Measurements from ENCODE around the gene TARS3.
"Not testable (repeated sequence)": the region's sequence is repeated elsewhere in the genome, so short reads cannot be mapped to it uniquely, and the experiment has no call there.

TARS3 gene

DNA sequence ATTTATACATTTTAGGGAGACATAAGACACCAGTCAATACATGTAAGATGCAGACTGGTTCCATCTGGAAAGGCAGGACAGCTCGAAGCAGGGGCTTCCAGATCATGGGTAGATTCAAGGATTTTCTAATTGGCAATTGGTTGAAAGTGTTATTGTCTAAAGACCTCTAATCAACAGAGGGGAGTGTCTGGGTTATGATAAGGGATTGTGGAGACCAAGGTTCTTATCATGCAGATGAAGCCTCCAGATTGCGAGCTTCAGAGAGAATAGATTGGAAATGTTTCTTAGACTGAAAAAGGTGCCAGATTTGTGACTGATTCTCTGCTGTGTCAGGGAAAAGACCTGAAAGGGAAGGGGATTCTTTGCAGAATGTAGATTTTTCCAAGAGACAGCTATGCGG, 87.2 kb downstream of the TARS3 start:
- H3K9ac ChIP-seq (ENCODE audit: low read length) = no peak overlapping the region
- H3K36me3 ChIP-seq (ENCODE audit: control insufficient read depth, low read depth, low read length) = peaks cover 4% of the 10 kb centered on the region
- no peaks in the 10 kb centered on the region for H3K4me1 ChIP-seq (ENCODE audit: control insufficient read depth, low read depth, low read length)
- no peaks in the 10 kb centered on the region for H3K9me3 ChIP-seq (ENCODE audit: control insufficient read depth, low read depth, low read length)
- H3K27me3 ChIP-seq (ENCODE audit: control insufficient read depth, insufficient read depth, low read length) = no peaks in the 10 kb centered on the region
- no peak overlapping the region for H3K27ac ChIP-seq (ENCODE audit: low read length)
- no peak overlapping the region for H3K4me3 ChIP-seq (ENCODE audit: low read length)

DNA sequence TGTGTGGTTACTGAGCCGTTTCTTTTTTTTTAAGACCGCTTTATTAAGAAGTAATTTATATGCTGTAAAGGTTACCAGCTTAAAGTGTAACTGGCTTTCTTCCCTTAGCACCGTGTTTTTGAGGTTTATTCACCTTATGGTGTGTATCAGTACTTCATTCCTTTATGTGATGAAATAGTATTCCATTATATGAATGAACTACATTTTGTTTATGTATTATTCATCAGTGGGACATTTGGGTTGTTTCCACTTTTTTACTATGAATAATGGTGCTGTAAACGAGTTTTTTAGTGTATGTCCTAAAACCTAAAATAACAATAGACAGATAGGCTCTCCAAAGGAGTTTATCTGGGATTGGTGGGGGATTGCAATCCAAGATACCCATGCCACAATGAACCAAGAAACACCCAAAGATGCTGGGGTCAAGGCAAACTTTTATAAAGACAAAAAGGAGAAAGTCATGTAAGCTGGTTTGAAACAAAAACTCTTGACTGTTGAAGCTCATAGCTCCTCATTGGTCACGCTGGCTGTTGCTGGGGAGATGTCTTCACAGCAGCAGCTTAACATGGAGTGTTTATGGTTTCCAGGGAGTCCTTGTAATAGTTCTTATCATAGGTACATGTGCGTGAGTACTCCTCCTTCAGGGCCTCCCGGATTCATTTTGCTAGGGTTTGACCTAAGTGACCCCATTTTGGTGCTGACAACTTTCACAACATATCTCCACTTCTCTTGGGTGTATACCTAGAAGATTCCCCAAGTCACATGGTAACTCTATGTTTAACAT, 88.1 kb downstream of the TARS3 start:
- H3K4me3 ChIP-seq (ENCODE audit: low read length) = no peak overlapping the region
- H3K9ac ChIP-seq (ENCODE audit: low read length) = no peak overlapping the region
- no peak overlapping the region for H3K27ac ChIP-seq (ENCODE audit: low read length)
- no peaks in the 10 kb centered on the region for H3K9me3 ChIP-seq (ENCODE audit: control insufficient read depth, low read depth, low read length)
- H3K4me1 ChIP-seq (ENCODE audit: control insufficient read depth, low read depth, low read length) = no peaks in the 10 kb centered on the region
- no peaks in the 10 kb centered on the region for H3K27me3 ChIP-seq (ENCODE audit: control insufficient read depth, insufficient read depth, low read length)
- peaks cover 4% of the 10 kb centered on the region for H3K36me3 ChIP-seq (ENCODE audit: control insufficient read depth, low read depth, low read length)

DNA sequence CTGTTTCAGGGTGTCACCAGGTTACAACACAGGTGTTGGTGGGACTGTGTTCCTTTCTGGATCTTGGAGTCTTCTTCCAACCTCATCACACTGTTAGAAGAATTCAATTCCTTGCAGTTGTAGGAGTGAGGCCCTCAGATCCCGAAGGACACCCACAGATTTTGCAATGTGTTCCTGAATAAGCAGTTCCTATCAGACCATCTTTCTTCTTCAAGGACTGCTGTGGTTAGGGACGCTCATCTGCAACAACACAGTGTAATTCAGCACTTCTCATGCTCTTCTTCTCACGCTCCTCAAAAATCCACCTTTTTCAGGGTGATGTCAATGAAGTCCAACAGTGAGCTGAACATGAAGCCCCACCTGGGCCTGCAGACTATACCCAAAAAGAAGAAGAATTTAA, 90.9 kb downstream of the TARS3 start:
- Histone ChIP-seq H3K27me3 (ENCODE audit: control insufficient read depth, insufficient read depth, low read length) (no peaks in the 10 kb centered on the region), H3K36me3 (ENCODE audit: control insufficient read depth, low read depth, low read length) (no peaks in the 10 kb centered on the region), H3K4me1 (ENCODE audit: control insufficient read depth, low read depth, low read length) (no peaks in the 10 kb centered on the region), H3K9ac (ENCODE audit: low read length) (no peak overlapping the region), H3K27ac (ENCODE audit: low read length) (no peak overlapping the region), H3K9me3 (ENCODE audit: control insufficient read depth, low read depth, low read length) (no peaks in the 10 kb centered on the region), H3K4me3 (ENCODE audit: low read length) (no peak overlapping the region)

DNA sequence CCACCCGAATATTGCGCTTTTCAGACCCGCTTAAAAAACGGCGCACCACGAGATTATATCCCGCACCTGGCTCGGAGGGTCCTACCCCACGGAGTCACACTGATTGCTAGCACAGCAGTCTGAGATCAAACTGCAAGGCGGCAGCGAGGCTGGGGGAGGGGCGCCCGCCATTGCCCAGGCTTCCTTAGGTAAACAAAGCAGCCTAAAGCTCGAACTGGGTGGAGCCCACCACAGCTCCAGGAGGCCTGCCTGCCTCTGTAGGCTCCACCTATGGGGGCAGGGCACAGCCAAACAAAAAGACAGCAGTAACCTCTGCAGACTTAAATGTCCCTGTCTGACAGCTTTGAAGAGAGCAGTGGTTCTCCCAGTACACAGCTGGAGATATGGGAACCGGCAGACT, 97.5 kb downstream of the TARS3 start:
- H3K36me3 ChIP-seq (ENCODE audit: control insufficient read depth, low read depth, low read length); H3K27ac ChIP-seq (ENCODE audit: low read length); H3K4me1 ChIP-seq (ENCODE audit: control insufficient read depth, low read depth, low read length); H3K4me3 ChIP-seq (ENCODE audit: low read length); H3K27me3 ChIP-seq (ENCODE audit: control insufficient read depth, insufficient read depth, low read length); H3K9ac ChIP-seq (ENCODE audit: low read length); H3K9me3 ChIP-seq (ENCODE audit: control insufficient read depth, low read depth, low read length): not testable (repeated sequence)

DNA sequence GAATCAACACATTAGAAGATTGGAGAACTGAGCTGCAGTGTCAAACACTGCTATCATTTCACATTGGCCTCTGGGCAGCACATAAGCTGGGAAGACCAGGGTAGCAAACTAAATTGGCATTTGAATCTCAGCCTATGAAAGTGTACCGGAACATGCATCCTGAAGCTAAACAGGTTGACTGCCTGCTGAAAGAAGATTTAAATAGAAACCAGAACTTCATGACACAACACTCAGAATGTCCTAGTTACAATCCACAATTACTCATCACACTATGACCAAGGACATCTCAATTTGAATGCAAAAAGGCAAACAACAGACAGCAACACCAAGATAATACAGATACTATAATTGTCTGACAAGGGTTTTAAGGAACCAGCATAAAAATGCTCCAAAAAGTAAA, 98.3 kb downstream of the TARS3 start:
- Histone ChIP-seq H3K4me3 (ENCODE audit: low read length) (peak overlapping the region; percentile 30), H3K27ac (ENCODE audit: low read length) (no peak overlapping the region), H3K27me3 (ENCODE audit: control insufficient read depth, insufficient read depth, low read length) (no peaks in the 10 kb centered on the region), H3K36me3 (ENCODE audit: control insufficient read depth, low read depth, low read length) (no peaks in the 10 kb centered on the region), H3K9ac (ENCODE audit: low read length) (no peak overlapping the region), H3K9me3 (ENCODE audit: control insufficient read depth, low read depth, low read length) (no peaks in the 10 kb centered on the region), H3K4me1 (ENCODE audit: control insufficient read depth, low read depth, low read length) (no peaks in the 10 kb centered on the region)

DNA sequence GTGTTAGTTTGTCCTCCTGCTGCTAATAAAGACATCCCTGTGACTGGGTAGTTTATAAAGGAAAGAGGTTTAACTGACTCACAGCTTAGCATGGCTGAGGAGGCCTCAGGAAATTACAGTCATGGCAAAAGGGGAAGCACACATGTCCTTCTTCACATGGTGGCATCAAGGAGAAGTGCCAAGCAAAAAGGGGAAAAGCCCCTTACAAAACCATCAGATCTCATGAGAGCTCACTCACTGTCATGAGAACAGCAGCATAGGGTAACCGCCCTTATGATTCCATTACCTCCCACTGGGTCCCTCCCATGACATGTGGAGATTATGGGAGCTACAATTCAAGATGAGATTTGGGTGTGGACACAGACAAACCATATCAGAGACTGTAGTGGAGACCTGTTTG, 99.1 kb downstream of the TARS3 start:
- Histone ChIP-seq H3K9ac (ENCODE audit: low read length) (no peak overlapping the region), H3K4me1 (ENCODE audit: control insufficient read depth, low read depth, low read length) (no peaks in the 10 kb centered on the region), H3K27me3 (ENCODE audit: control insufficient read depth, insufficient read depth, low read length) (no peaks in the 10 kb centered on the region), H3K9me3 (ENCODE audit: control insufficient read depth, low read depth, low read length) (no peaks in the 10 kb centered on the region), H3K4me3 (ENCODE audit: low read length) (no peak overlapping the region), H3K36me3 (ENCODE audit: control insufficient read depth, low read depth, low read length) (no peaks in the 10 kb centered on the region), H3K27ac (ENCODE audit: low read length) (no peak overlapping the region)

DNA sequence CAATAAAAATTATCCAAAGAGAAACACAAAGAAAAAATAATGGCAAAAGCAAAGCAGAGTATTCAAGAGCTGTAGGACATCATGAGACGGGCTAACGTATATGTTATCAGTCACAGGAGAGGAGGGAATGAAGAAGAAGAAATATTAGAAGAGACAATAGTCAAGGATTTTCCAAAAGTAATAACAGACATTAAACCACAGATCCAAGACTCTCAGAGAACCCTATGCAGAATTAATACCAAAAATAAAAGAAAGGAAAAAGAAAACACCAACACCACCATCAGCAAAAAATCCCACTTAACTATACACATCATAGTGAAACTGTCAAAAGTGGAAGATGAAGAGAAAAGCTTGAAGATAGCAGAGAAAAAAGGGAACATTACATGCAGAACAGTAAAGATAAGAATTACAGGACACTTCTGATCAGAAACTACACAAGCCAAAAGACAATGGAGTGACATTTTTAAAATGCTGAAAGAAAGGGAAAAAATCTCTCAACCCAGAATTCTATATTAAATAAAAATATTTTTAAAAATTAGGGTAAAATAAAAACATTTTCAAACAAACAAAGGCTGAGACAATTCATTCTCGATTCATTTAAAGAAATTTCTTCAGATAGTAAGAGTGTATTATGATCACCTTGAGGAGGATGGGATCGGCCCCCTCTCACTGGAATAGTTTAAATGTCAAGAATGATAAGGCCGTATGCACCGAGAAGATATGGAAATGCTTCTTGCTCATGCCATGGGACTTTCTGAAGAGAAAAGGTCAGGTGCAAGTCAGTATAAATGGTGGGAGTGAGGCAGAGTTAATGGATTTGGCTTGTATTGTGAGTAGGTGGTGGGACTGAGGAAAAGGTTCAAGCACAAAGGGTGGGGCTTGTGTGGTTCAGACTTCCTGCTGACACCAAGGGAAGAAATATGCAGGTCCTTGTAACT, 100.6 kb downstream of the TARS3 start:
- Histone ChIP-seq H3K9me3 (ENCODE audit: control insufficient read depth, low read depth, low read length) (no peaks in the 10 kb centered on the region), H3K9ac (ENCODE audit: low read length) (no peak overlapping the region), H3K27ac (ENCODE audit: low read length) (no peak overlapping the region), H3K4me3 (ENCODE audit: low read length) (no peak overlapping the region), H3K27me3 (ENCODE audit: control insufficient read depth, insufficient read depth, low read length) (no peaks in the 10 kb centered on the region), H3K36me3 (ENCODE audit: control insufficient read depth, low read depth, low read length) (no peaks in the 10 kb centered on the region), H3K4me1 (ENCODE audit: control insufficient read depth, low read depth, low read length) (no peaks in the 10 kb centered on the region)

DNA sequence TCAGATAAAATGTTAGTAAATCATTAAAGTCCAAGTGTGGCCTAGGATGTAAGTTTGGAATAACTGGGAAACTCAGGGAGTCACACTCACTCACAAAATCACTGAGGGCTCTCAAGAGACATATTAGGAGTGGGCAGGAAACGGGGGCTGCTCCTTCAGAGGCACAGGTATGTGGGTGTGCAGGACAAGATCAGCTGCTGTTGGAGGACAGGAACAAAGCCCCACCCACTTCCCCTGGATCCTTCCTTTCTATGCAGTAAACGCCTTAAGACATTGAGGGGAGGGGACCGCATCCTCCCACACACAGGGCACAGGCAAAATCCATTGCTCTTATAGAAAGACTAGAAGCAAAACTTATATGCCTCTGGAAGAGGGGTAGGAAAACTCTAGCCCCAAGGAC, 102.3 kb downstream of the TARS3 start:
- Histone ChIP-seq H3K4me1 (ENCODE audit: control insufficient read depth, low read depth, low read length) (no peaks in the 10 kb centered on the region), H3K27me3 (ENCODE audit: control insufficient read depth, insufficient read depth, low read length) (no peaks in the 10 kb centered on the region), H3K4me3 (ENCODE audit: low read length) (no peak overlapping the region), H3K36me3 (ENCODE audit: control insufficient read depth, low read depth, low read length) (no peaks in the 10 kb centered on the region), H3K9me3 (ENCODE audit: control insufficient read depth, low read depth, low read length) (no peaks in the 10 kb centered on the region), H3K27ac (ENCODE audit: low read length) (no peak overlapping the region), H3K9ac (ENCODE audit: low read length) (no peak overlapping the region)

DNA sequence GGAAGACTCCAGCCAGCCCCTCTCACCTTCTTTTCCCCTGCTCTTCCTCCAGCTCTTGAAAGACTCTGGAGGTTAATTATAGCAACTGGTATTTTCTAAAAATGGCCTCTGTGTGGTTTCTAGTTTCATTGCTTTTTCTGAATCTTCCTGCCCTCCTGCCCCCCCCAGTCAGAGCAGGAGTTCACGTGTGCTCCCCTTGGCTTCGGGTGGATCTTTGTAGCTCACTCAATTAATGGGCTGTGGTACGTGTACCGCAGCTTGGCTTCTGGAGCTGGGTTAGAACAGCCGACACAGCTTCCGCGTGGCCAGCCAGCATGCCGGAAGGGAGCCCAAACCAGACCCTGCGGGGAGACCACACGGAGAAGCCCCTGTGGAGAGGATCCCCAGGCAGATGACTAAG, 103.6 kb downstream of the TARS3 start:
- no peaks in the 10 kb centered on the region for H3K9me3 ChIP-seq (ENCODE audit: control insufficient read depth, low read depth, low read length)
- H3K36me3 ChIP-seq (ENCODE audit: control insufficient read depth, low read depth, low read length) = no peaks in the 10 kb centered on the region
- H3K27ac ChIP-seq (ENCODE audit: low read length) = no peak overlapping the region
- H3K4me3 ChIP-seq (ENCODE audit: low read length) = no peak overlapping the region
- H3K4me1 ChIP-seq (ENCODE audit: control insufficient read depth, low read depth, low read length) = peaks cover 13% of the 10 kb centered on the region
- H3K9ac ChIP-seq (ENCODE audit: low read length) = no peak overlapping the region
- peaks cover 3% of the 10 kb centered on the region for H3K27me3 ChIP-seq (ENCODE audit: control insufficient read depth, insufficient read depth, low read length)

DNA sequence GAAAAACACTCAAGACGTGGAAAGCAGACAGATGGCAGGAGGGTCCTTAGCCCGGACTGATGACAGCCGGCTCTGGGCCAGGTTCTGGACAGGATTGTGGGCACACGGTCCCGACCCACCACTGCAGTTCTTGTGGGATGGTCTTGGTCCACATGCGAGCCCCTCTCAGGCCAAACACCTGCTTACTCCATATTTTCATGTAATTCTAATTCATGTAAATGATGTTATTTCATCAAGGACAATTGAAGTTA, 104.7 kb downstream of the TARS3 start:
- Histone ChIP-seq H3K9me3 (ENCODE audit: control insufficient read depth, low read depth, low read length) (no peaks in the 10 kb centered on the region), H3K9ac (ENCODE audit: low read length) (no peak overlapping the region), H3K36me3 (ENCODE audit: control insufficient read depth, low read depth, low read length) (no peaks in the 10 kb centered on the region), H3K4me1 (ENCODE audit: control insufficient read depth, low read depth, low read length) (peaks cover 14% of the 10 kb centered on the region), H3K27ac (ENCODE audit: low read length) (no peak overlapping the region), H3K4me3 (ENCODE audit: low read length) (no peak overlapping the region), H3K27me3 (ENCODE audit: control insufficient read depth, insufficient read depth, low read length) (peaks cover 3% of the 10 kb centered on the region)

DNA sequence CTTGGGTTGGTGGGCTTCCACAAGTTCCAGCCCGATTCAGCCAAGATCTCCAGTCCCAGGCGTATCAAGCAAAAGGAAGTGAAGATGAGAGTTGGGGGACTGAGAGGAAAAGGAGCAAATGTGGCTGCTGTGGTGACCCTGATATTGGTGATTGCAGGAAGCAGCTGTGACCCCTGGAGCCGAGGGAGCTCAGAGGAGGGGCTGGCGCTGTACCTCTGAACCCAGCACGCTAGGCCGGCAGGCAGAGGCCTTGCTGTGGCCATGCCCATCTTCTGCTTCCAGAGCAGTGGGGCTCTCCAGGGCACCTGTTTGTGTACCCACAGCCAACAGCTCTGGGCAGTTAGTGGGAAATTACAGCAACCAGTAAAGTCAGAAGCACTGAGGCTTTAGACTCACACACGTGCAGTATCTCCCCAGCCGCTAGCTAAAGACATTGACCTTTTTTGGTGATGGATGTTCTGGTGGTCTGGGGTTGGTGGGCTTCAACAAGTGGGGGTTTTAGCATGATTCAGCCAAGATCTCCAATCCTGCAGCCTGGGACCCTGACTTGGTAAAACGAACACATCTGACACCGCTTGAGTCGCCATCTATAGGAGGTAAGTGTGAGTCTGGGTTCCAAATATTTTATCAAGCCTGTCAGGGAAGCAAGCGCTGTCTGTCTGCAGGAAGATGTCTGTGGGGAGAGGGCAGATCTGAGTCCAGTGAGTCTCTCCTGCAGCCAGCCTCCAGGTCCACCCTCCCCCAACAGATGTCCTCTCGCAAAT, 105.2 kb downstream of the TARS3 start:
- Histone ChIP-seq H3K4me1 (ENCODE audit: control insufficient read depth, low read depth, low read length) (peaks cover 14% of the 10 kb centered on the region), H3K9ac (ENCODE audit: low read length) (no peak overlapping the region), H3K36me3 (ENCODE audit: control insufficient read depth, low read depth, low read length) (no peaks in the 10 kb centered on the region), H3K27ac (ENCODE audit: low read length) (no peak overlapping the region), H3K4me3 (ENCODE audit: low read length) (no peak overlapping the region), H3K27me3 (ENCODE audit: control insufficient read depth, insufficient read depth, low read length) (peaks cover 3% of the 10 kb centered on the region), H3K9me3 (ENCODE audit: control insufficient read depth, low read depth, low read length) (no peaks in the 10 kb centered on the region)
